NCI-H146 treated with DMSO at 0.1 percent for 48 hours (cell line): ENCODE results near the gene LRRC71.

Experiments used
- DNase-seq: peaks from one replicate; lab custom pipeline; 2025; ENCODE audit not compliant: unreplicated experiment; lab: John Stamatoyannopoulos, UW

The LRRC71 gene

GRCh38 chr1:156892190-156893047 is 28.0 kb upstream of the LRRC71 start:
- DNase-seq: peak; percentile 41

DNA sequence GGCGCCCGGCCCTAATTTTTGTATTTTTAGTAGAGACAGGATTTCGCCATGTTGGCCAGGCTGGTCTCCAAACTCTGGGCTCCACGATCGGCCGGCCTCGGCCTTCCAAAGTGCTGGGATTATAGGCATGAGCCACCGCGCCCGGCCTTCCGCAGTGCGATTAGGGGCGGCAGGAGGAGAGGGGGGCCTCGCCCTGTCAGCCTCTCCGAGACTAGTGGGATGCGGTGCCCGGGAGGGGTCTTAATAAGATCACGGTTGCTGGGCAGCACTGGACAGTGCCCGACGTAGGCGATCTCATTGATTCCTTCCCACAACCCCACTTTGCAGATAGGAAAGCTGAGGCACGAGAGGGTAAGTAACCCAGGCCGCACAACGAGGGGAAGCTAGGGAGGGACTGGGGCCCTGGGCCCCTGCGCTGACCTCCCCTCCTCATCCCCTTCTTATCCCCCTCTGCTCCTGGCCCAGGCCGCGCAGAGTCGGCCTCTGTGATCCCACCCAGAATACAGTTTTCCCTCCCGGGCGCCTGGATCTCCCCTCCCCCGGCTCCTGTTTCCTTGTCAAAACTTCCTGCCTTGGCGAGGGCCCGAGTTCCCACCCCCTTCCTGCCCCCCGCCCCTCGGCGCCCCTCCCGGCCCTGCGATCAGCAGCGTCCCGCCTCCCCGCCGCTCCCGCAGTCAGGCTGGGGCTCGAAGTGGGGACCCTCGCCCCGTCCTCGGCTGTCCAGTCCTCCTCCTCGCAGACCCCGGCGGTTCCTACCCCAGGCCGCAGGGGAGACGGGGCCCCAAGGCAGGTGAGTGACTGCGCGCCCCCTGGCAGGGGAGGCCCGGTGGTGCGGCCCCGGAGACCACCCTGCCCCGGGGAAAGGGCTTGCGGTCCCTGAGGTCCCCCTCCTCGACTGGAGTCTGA is 27.1 kb upstream of the LRRC71 start, which contains the start of gene PEAR1:
Gene PEAR1, plus strand, starts transcription at position 671 of the 906 bp plus-strand sequence. CDS start 10,209 bp downstream, outside the sequence.
- DNase-seq: no peak

DNA sequence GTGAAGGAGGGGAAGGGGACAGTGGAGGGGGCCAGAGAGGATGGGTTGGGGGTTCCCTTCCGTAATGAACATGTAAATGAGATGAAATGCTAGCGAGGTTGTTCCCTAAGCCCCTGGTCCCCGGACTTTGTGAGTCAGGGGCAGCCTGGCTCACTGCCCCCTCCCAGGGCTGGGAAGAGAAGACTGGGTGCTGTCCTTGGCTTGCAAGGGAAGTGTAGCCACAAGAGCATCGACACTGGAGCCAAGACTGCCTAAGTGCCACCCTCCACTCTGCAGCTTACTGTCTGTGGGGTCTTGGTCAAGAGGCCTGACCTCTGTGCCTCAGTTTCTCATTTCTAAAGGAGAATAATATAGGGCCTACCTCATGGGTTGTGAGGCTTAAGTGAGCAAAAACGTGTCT is 26.4 kb upstream of the LRRC71 start:
- DNase-seq: no peak

DNA sequence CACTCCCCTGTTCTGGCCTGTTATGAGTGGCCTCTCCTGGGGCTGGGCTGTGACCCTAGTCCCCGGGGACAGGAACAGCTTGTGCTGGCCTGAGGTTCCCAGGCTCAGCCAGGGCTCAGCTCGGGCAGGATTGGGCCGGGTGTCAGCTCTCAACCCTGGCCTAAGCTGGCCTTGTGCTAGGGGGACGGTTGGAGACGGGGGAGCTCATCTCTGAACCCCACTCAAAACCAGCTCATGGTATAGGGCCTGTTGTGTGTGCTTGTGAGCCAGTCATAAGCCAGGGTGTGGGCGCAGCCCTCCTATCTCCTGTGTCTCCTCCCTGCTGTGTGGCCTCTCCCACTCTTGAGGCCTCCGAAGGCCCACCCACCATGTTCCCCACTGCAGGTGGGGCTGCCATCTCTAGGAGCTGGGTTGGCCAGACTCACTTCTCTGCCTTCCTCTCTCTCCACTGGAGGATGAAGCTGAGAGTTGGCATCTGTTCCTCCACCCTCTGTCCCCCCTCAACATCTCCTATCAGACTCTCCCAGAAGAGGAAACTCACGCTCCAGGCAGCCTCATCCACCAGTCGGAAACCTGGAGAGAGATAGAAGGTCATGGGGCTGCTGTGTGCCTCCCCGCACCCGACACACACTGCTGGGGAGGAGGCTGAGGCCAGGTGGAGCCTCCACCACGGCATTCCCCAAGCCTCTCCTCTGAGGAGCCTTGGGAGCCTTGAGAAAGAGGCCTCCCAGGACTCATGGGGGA is 25.5 kb upstream of the LRRC71 start:
- no peak for DNase-seq

GRCh38 chr1:156895455-156895812 is 25.0 kb upstream of the LRRC71 start:
- DNase-seq: no peak

GRCh38 chr1:156895927-156896326 is 24.5 kb upstream of the LRRC71 start:
- DNase-seq: no peak

DNA sequence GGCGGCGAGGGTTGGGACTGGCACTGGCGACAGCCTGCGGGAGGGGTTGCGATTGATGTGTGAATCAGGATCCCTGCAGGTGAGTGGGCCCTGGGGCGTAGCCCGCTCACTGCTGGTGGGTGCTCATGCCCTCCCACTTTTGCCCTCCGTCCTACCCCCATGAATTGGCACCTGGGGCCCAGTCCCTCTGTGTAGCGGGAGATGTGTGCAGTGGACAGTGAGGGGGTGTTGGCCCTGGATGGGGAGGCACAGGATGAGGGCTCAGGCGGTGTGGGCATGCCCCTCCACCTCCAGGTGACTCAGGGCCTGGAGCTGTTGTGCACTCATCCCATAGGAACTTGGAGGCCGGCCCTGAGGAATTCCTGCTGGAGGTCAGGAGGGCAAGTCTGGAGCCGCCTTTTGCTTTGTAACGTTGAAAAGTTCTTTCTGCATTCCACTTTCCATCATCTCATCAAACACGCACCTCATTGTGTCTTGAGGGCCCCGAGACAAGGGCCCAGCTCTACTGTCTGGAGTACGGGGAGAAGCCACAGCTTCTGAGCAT is 23.9 kb upstream of the LRRC71 start:
- no peak for DNase-seq

DNA sequence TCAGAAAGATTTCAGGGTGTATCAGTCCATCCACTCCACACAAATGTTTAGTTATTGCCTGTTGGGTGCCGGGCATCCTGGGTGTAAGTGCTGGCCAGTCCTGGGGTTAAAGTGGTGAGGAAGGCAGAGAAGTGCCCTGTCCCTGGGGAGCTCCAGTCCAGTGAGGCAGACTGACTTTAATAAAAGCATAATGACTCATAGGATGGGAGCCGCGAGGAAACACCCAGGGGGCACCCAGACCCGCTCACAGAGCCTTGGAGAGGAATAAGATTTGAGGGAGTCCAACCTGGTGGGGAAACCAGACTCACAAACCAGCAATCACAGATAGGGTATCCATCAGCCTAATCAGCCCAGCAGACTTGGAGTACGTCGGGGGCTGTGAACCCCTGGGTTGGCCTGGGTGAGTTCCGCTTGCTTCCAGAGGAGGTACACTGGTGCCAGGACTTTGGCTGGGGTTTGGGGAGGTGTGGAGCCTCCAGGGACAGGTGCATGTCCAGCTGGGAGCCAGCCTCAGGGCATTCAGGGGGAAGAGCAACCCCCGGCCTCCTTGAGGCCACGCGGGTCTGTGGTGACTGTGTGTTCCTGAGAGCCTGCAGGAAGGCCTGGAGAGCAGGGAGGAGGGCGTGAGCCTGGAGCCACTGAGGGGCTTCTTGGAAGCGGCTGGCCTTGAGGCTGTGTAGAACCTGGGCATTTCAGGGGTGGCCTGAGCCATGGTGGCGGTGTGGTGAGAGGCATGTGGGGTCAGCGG is 23.2 kb upstream of the LRRC71 start:
- DNase-seq: no peak

- DNase-seq: no peak
Measured at GRCh38 chr1:156898161-156898566, 22.3 kb upstream of the LRRC71 start.

DNA sequence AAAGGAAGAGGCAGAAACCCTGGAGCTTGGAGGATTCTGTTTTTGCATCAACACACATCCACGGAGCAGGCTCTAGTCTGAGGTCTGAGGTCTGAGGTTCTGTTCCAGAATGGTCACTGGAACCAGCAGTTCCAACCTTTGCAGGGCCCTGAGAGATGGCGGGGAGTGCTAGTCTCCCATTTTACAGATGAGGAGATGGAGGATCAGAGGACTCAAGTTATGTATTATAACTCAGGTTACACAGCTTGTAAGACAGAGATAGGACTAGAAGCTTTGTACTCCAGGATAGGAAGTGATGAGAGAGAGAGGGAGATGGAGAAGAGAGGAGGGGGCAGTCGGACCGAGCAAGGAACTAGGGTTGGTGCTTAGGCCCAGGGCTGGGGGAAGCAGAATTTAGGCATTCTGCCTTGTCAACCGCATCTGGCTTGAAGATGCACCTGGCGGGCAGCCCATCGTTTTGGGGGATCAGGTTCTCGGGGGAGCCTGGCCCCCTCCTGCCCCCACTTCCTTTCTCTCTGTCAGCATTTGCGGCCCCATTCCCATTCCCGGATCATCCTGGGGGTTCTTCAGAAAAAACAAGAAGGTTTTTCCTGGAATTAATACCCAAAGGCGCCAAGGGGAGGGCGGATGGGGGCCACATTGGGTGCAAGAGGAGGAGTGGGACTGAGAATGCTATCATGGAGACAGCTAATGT is 21.3 kb upstream of the LRRC71 start:
- no peak for DNase-seq

- DNase-seq: no peak
Measured at GRCh38 chr1:156899956-156900718, 20.3 kb upstream of the LRRC71 start.

GRCh38 chr1:156900896-156901589 is 19.4 kb upstream of the LRRC71 start:
- no peak for DNase-seq

- no peak for DNase-seq
Measured at GRCh38 chr1:156901590-156901900, 18.9 kb upstream of the LRRC71 start.

- no peak for DNase-seq
Measured at GRCh38 chr1:156901966-156902915, 18.2 kb upstream of the LRRC71 start.

DNA sequence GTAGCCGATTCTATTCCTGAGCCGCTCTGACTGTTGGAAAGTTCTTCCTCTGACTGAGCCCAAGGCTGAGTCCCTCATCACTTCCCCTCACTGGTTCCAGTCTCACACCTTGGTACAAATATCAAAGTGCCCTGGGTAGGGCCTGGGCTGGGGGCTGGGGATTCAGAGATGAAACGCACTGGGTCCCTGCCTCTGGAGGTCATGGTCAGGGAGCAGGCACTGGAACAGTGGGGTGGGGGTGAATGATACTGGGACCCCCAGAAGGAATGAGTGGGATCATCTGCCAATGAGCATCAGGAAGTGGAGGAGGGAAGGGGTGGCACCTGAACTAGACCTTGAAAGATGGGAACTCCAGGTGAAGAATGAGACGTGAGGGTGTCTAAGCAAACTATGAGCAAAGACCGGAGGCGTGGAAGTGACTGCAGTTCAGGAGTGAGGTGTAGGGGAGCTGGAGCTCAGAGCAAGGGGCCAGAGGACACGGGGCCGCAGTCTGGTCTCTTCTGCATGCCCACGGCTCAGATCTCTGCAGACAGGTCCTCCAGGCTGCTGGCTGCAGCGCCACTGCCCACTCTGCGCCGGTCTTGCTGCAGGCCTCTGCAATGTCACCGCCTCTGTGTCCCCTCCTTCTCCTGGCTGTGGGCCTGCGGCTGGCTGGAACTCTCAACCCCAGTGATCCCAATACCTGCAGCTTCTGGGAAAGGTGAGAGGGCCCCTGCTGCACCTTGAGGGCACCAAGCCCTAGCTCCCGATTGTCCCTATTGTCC is 16.9 kb upstream of the LRRC71 start:
- no peak for DNase-seq

- no peak for DNase-seq
Measured at GRCh38 chr1:156904187-156904959, 16.1 kb upstream of the LRRC71 start.
